A673 (cell line): ENCODE measurements around the gene OBP2B.

Experiments
- EZH2 ChIP-seq: fragments of 200-600 bp; sonication (generic); IDR thresholded peaks from 2 replicates; pipeline ENCODE4 v1.6.1; 2017; ENCODE audit warnings: borderline replicate concordance, low read depth, mild to moderate bottlenecking, mixed read lengths, antibody characterized with exemption, low read length; ENCODE audit not compliant: poor library complexity, severe bottlenecking
- TF ChIP-seq, protein P1 (sequence below): fragments of 300-800, 200-600 bp; sonication (generic); conservative IDR thresholded peaks from 2 replicates; pipeline ENCODE4 v1.5.1; 2017; ENCODE audit warnings: low read depth, mild to moderate bottlenecking, antibody characterized with exemption, low read length, moderate library complexity, mixed read lengths

GRCh38 chr9:133158695-133159094 is 50.4 kb downstream of the OBP2B start:
- TF ChIP-seq, protein P1, sequence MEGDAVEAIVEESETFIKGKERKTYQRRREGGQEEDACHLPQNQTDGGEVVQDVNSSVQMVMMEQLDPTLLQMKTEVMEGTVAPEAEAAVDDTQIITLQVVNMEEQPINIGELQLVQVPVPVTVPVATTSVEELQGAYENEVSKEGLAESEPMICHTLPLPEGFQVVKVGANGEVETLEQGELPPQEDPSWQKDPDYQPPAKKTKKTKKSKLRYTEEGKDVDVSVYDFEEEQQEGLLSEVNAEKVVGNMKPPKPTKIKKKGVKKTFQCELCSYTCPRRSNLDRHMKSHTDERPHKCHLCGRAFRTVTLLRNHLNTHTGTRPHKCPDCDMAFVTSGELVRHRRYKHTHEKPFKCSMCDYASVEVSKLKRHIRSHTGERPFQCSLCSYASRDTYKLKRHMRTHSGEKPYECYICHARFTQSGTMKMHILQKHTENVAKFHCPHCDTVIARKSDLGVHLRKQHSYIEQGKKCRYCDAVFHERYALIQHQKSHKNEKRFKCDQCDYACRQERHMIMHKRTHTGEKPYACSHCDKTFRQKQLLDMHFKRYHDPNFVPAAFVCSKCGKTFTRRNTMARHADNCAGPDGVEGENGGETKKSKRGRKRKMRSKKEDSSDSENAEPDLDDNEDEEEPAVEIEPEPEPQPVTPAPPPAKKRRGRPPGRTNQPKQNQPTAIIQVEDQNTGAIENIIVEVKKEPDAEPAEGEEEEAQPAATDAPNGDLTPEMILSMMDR, result no peak
- no peak for TF ChIP-seq EZH2
